HG02623 (cell line): Measurements from ENCODE around the gene SP7.

Experiments used
- ATAC-seq: cut with Tn5 transposase; IDR thresholded peaks from one replicate; pipeline ENCODE4 v1.9.1; 2021; ENCODE audit warnings: moderate library complexity; ENCODE audit not compliant: unreplicated experiment

The SP7 gene

GRCh38 chr12:53279283-53279869 lies 56.8 kb downstream of the SP7 start:
- ATAC-seq, result no peak

DNA sequence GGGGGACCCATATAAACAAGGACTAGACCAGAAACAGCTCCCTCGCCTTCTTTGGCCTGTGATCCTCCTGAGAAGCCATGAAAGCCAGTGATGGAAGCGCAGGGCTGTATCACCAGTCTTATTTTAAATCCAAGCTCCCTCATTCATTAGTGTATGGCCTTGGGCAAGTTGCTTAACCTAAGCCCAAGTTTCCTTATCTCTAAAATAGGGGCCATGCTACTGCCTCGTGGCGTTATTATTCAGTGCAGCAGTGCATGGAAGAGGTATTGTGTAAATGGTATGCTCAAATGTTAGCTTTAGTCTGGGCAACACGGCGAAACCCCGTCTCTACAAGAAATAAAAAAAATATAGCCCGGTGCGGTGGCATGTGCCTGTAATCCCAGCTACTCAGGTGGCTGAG lies 58.2 kb downstream of the SP7 start:
- ATAC-seq, result no peak
